GM21737 (cell line): ENCODE measurements around the gene SEPTIN14.
"Not testable (repeated sequence)": the region's sequence is repeated elsewhere in the genome, so short reads cannot be mapped to it uniquely, and the experiment has no call there.

Source experiments
- ATAC-seq: cut with Tn5 transposase; IDR thresholded peaks from one replicate; pipeline ENCODE4 v1.9.1; 2021; ENCODE audit warnings: mild to moderate bottlenecking, moderate library complexity; ENCODE audit not compliant: unreplicated experiment

SEPTIN14 gene

GRCh38 chr7:55785444-55785843 lies 77.1 kb downstream of the SEPTIN14 start:
- not testable (repeated sequence) for ATAC-seq

DNA sequence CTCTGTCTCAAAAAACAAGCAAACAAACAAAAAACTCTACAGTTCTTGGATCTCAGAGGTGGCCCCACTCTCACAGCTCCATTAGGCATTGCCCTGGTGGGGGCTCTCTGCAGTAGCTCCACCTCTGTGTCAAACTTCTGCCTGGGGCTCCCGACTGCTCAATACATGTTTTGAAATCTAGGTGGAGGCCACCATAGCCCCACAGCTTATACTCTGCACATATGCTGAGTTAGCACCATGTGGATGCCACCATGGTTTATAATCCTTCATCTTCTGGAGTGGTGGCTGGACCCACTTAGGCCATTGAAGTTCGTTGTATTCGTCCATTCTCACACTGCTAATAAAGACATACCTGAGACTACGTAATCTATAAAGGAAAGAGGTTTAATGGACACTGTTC lies 78.4 kb downstream of the SEPTIN14 start:
- ATAC-seq, result no peak

GRCh38 chr7:55778631-55779030 lies 83.9 kb downstream of the SEPTIN14 start:
- ATAC-seq, result no peak

DNA sequence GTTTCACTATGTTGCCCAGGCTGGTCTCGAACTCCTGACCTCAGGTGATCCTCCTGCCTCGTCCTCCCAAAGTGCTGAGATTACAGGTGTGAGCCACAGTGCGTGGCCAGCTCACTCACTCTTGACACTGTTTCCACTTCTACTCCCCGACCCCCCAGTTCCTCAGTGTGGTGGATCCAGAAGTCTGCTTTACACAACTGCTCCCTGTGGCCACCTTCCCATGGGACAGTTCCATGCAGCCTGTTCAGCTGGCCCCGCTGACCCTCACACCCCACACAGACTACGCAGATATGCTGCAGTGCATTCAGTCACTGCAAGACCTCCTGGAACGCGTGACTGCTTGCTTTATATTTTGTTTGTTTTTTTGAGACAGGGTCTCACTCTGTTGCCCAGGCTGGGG lies 86.4 kb downstream of the SEPTIN14 start:
- ATAC-seq, result no peak

DNA sequence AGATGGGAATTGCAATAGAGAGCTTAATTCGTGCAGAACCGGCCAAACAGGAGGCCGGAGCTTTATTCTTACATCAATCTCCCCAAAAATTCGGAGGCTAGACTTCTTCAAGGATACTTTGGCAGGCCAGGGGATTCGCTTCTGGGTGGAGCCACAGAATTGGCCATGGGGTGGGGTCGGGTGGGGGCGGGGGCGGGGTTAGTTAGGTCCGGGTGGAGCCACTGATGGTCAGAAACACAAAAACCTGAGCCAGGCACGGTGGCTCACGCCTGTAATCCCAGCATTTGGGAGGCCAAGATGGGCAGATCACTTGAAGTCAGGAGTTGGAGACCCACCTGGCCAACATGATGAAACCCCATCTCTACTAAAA lies 87.5 kb downstream of the SEPTIN14 start:
- ATAC-seq, result no peak

DNA sequence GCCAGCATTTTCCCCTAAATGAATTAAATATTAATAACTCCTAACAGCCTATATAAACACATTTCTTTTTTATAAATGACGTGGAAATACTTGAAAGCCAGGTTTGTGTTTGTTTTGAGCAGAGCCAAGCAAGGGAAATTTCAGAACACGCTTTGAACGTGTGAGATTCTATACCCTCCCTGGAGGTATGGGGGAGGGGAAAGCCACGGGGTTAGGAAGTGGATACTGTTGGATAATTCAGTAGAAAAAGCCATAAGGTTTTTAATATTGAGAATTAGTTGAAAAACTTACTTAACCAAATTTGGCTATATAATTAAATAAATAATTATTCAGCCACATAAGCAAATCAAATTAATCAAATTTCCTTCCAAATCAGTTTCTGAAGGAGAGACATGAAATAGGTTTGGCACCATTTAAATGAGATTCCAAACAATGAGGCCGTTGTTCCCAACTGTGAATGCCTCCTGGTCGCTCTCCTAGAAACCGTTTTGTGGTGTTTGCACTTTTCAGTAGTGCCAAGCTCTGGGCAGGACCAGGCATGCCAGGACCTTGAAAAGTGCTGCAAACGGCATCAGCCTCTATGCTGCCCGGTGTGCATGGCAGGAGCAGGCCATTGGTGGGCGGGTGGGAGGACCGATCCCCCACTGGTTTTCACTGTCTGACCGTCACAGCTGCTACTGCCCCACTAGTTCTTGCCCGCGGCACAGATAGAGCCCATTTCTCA lies 88.1 kb downstream of the SEPTIN14 start:
- no peak for ATAC-seq

GRCh38 chr7:55770778-55771177 lies 91.8 kb downstream of the SEPTIN14 start:
- no peak for ATAC-seq

DNA sequence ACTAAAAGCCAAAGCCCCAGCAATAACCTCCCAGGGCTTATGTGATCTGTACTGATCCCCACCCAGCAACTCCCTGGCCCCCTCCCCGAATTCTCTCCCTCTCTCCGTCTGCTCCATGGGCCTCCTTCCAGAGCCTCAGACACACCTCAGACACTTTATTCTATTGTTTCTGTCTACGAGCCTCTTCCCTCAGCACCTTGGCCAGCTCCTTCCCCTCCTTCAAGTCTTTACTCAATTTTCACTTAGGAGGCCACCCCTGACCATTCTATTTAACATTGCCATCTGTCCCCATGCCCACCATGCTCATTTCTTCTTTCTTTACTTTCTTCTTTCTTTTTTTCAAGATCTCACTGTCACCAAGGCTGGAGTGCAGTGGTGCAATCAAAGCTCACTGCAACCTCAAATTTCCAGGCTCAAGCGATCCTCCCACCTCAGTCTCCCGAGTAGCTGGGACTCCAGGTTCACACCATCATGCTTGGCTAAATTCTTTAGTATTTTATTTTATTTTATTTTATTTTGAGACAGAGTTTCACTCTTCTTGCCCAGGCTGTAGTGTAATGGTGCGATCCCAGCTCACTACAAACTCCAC lies 109.2 kb downstream of the SEPTIN14 start:
- ATAC-seq, result not testable (repeated sequence)

- ATAC-seq, result not testable (repeated sequence)
Measured at GRCh38 chr7:55744706-55745105, 117.8 kb downstream of the SEPTIN14 start.
